HL-60/S4 (cell line): Measurements from ENCODE around the gene HACE1.

Experiments
- in situ Hi-C: fragments of 300-500 bp; cut with MboI; formaldehyde crosslinking; loops from 2 replicates; pipeline ENCODE4 v1.14.3; 2022; ENCODE audit warnings: low sequenced_read_pairs

HACE1 gene

GRCh38 chr6:104692008-104692407 is 167.7 kb downstream of the HACE1 start:
- in situ Hi-C loops = loop anchor here (10.0 kb wide), 1 partner anchor 73 kb away; no protein-coding TSS in a partner anchor

- in situ Hi-C loops = loop anchor here (10.0 kb wide), 1 partner anchor 75 kb away; no protein-coding TSS in a partner anchor
These were observed 170.0 kb downstream of the HACE1 start for GRCh38 chr6:104689551-104690205.

- in situ Hi-C loops = no loop called here
These were observed 171.3 kb downstream of the HACE1 start for GRCh38 chr6:104688283-104688969.

- in situ Hi-C loops = no loop called here
These were observed 173.1 kb downstream of the HACE1 start for GRCh38 chr6:104686550-104687175.

GRCh38 chr6:104685871-104686549 is 173.7 kb downstream of the HACE1 start:
- in situ Hi-C loops = no loop called here

- in situ Hi-C loops = no loop called here
These were observed 174.8 kb downstream of the HACE1 start for GRCh38 chr6:104684911-104685415.

GRCh38 chr6:104683809-104684208 is 175.9 kb downstream of the HACE1 start:
- in situ Hi-C loops = no loop called here

- in situ Hi-C loops = no loop called here
These were observed 176.7 kb downstream of the HACE1 start for GRCh38 chr6:104682722-104683643.

- in situ Hi-C loops = no loop called here
These were observed 179.2 kb downstream of the HACE1 start for GRCh38 chr6:104680539-104680938.

- in situ Hi-C loops = no loop called here
These were observed 179.7 kb downstream of the HACE1 start for GRCh38 chr6:104679971-104680370.
